CD4-positive, alpha-beta T cell treated with Interleukin-4 for 4 hours (primary cell): ENCODE data around the gene CX3CL1.
"Not testable (repeated sequence)": the region's sequence is repeated elsewhere in the genome, so short reads cannot be mapped to it uniquely, and the experiment has no call there.

Experiments used
- DNase-seq: peaks from one replicate; pipeline ENCODE4 v3.0.0-alpha.2; 2020

Gene CX3CL1

GRCh38 chr16:57372372-57373116 lies at the start of gene CX3CL1:
Gene CX3CL1 (plus strand): TSS chr16:57372490. CDS start chr16:57372569, 79 bp downstream.
- no peak for DNase-seq

GRCh38 chr16:57324749-57325148 lies 47.5 kb upstream of the CX3CL1 start:
- DNase-seq, result no peak

- no peak for DNase-seq
Measured at GRCh38 chr16:57325458-57325857, 46.8 kb upstream of the CX3CL1 start.

GRCh38 chr16:57329718-57330327 lies 42.5 kb upstream of the CX3CL1 start:
- no peak for DNase-seq

GRCh38 chr16:57331355-57331754 lies 40.9 kb upstream of the CX3CL1 start:
- no peak for DNase-seq

- no peak for DNase-seq
Measured at GRCh38 chr16:57333402-57333801, 38.9 kb upstream of the CX3CL1 start.

- DNase-seq, result no peak
Measured at GRCh38 chr16:57335366-57335765, 36.9 kb upstream of the CX3CL1 start.

- no peak for DNase-seq
Measured at GRCh38 chr16:57341062-57341440, 31.2 kb upstream of the CX3CL1 start.

GRCh38 chr16:57341441-57342303 lies 30.6 kb upstream of the CX3CL1 start:
- no peak for DNase-seq

- DNase-seq, result not testable (repeated sequence)
Measured at GRCh38 chr16:57342606-57343005, 29.7 kb upstream of the CX3CL1 start.

- DNase-seq, result no peak
Measured at GRCh38 chr16:57343221-57343620, 29.1 kb upstream of the CX3CL1 start.

- DNase-seq, result not testable (repeated sequence)
Measured at GRCh38 chr16:57344094-57344493, 28.2 kb upstream of the CX3CL1 start.

GRCh38 chr16:57345021-57345420 lies 27.3 kb upstream of the CX3CL1 start:
- DNase-seq, result no peak

- DNase-seq, result no peak
Measured at GRCh38 chr16:57345666-57346204, 26.6 kb upstream of the CX3CL1 start.

GRCh38 chr16:57347858-57348257 lies 24.4 kb upstream of the CX3CL1 start:
- no peak for DNase-seq

- no peak for DNase-seq
Measured at GRCh38 chr16:57348327-57348726, 24.0 kb upstream of the CX3CL1 start.

GRCh38 chr16:57349212-57350031 lies 22.9 kb upstream of the CX3CL1 start:
- DNase-seq, result no peak

- DNase-seq, result no peak
Measured at GRCh38 chr16:57352636-57353047, 19.6 kb upstream of the CX3CL1 start.

GRCh38 chr16:57354311-57354710 lies 18.0 kb upstream of the CX3CL1 start:
- no peak for DNase-seq

GRCh38 chr16:57355898-57356414 lies 16.3 kb upstream of the CX3CL1 start:
- no peak for DNase-seq

- no peak for DNase-seq
Measured at GRCh38 chr16:57356547-57356946, 15.7 kb upstream of the CX3CL1 start.
